IMR-90 (cell line): ENCODE results near the gene C11orf71.

ENCODE experiments used
- MXI1 ChIP-seq: IDR thresholded peaks from 2 replicates; pipeline ENCODE4 v1.6.1; 2012; ENCODE audit warnings: low read depth, mild to moderate bottlenecking, low read length, moderate library complexity, borderline replicate concordance
- TF ChIP-seq, protein P1 (sequence below): conservative IDR thresholded peaks from 2 replicates; pipeline ENCODE4 v1.5.1; 2012; ENCODE audit warnings: mild to moderate bottlenecking, low read depth, low read length, improper control_type of control experiment

DNA sequence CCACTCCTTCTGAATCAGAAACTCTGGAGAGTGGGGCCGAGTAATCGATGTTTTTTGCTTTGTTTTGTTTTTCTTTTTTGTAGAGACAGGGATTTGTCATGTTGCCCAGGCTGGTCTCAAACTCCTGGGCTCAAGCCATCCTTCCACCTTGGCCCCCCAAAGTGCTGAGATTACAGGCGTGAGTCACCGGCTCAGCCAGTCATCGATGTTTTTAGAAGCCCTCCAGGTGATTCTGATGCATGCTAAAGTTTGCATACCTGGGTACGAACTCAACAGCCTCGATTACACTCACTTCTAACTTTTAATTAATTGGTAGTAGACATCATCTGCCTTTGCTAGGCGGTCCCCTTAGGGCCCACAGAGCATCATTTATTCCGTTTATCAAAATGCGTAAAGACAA, 50.3 kb downstream of the C11orf71 start:
- TF ChIP-seq, protein P1, sequence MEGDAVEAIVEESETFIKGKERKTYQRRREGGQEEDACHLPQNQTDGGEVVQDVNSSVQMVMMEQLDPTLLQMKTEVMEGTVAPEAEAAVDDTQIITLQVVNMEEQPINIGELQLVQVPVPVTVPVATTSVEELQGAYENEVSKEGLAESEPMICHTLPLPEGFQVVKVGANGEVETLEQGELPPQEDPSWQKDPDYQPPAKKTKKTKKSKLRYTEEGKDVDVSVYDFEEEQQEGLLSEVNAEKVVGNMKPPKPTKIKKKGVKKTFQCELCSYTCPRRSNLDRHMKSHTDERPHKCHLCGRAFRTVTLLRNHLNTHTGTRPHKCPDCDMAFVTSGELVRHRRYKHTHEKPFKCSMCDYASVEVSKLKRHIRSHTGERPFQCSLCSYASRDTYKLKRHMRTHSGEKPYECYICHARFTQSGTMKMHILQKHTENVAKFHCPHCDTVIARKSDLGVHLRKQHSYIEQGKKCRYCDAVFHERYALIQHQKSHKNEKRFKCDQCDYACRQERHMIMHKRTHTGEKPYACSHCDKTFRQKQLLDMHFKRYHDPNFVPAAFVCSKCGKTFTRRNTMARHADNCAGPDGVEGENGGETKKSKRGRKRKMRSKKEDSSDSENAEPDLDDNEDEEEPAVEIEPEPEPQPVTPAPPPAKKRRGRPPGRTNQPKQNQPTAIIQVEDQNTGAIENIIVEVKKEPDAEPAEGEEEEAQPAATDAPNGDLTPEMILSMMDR, result no peak
- TF ChIP-seq MXI1, result no peak
